NCI-H460 (cell line): ENCODE results near the gene LRRFIP1. TPM values are rescaled to one million over a fixed set of nuclear protein-coding genes. Genes with fewer than 3 reads are reported as not detected.

Experiments
- DNase-seq: peaks from one replicate; pipeline ENCODE4 v3.0.0-alpha.2; 2016; ENCODE audit warnings: low read depth; ENCODE audit errors: extremely low read depth
- total RNA-seq: library from RNA; depleted of rRNA; stranded (reverse); fragments of >200 nt; shearing (Covaris generic); gene quantifications from 2 replicates; pipeline ENCODE4 v1.2.3, GENCODE V29; 2014

The LRRFIP1 gene
- total RNA-seq, 1 experiment from 2014 or later: 57.7 TPM

GRCh38 chr2:237701033-237701858 lies 73.9 kb downstream of the LRRFIP1 start:
- no peak for DNase-seq

GRCh38 chr2:237701859-237702390 lies 74.5 kb downstream of the LRRFIP1 start:
- DNase-seq: no peak

GRCh38 chr2:237702441-237703391 lies 75.3 kb downstream of the LRRFIP1 start:
- DNase-seq: no peak

GRCh38 chr2:237704501-237705434 lies 77.4 kb downstream of the LRRFIP1 start:
- DNase-seq: no peak

DNA sequence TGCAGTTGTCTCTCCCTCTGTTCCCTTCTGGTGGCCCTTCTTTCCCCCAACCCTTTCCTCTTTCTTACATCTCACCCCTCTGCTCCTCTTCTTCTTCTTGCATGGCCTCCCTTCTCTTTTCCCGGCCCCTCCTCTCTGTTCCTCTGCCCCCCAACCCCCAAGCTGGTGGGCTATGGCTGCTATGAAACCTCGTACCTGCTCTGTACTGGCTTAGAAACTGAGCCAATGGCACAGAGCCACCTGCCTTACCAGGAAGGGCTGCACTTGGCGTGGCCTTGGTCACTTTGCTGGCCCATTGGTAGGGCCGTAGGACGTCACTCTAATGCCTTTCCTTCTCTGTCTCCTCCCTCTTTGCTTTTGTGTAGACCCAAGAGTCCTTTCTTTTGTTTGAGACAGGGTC lies 78.9 kb downstream of the LRRFIP1 start:
- no peak for DNase-seq

GRCh38 chr2:237708065-237708398 lies 80.6 kb downstream of the LRRFIP1 start:
- no peak for DNase-seq

GRCh38 chr2:237708491-237708890 lies 81.1 kb downstream of the LRRFIP1 start:
- DNase-seq: no peak

DNA sequence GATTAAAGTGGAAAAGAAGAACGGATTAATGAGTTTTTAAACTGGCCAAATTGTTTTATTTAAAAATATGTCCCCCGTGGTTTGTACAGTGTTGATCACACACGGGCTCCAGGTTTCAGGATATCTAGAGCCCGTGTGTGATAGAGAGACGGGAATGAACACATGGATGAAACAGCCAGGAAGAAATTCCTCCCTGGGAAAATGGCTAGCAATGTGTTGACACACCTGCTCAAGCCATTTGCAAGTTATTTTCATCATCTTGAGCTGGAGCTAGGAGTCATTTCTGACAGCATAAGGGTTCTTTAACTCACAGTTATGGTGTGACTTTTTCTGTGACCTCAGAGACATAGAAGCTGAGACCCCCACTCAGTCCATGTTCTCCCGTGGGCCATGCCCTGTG lies 81.6 kb downstream of the LRRFIP1 start:
- DNase-seq: no peak

- no peak for DNase-seq
These were observed 84.2 kb downstream of the LRRFIP1 start for GRCh38 chr2:237711458-237712150.

DNA sequence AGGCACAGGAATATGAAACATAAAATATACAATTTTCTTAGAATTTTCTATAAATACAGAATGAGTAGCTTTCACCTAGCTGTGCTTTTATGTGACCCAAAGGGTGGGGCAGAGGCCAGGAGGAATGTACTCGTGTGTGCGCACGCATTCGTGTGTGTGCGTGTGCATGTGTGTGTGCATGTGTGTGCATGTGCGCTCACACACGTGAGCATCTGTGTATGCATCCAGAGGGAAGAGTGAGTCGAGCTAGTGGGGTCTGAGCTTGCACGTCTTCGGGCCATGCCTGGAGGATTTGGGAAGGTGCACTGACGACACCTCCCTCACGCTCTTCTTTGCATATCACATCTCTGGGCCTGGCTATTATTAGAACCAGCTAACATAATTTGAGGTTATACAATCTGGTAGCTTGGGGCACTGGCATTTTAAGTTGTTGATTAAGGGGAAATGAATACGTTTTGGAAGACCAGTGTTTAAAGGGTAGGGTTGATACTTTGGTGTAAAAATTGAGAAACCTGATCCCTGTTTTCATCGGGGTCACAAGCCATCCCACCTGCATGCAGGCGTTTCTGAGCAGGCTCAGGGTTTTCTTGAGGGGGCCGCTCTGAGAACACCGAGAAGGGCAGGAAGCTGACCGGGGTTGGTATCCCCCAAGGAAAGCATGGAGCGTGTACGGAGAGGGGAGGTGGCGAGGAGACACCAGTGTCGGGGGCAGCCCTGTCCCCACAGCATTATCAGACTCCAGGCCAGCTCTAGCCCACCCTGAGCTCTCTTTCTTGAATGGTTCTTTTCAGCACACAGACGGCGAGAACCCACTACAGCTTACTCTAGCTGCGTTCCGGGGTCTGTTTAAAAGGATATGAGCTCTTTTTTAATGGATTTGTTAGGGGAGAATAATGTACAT lies 85.3 kb downstream of the LRRFIP1 start:
- no peak for DNase-seq

- no peak for DNase-seq
These were observed 87.5 kb downstream of the LRRFIP1 start for GRCh38 chr2:237714690-237715458.

GRCh38 chr2:237715459-237715947 lies 88.1 kb downstream of the LRRFIP1 start:
- DNase-seq: no peak

GRCh38 chr2:237716011-237716410 lies 88.6 kb downstream of the LRRFIP1 start:
- no peak for DNase-seq

- DNase-seq: no peak
These were observed 90.2 kb downstream of the LRRFIP1 start for GRCh38 chr2:237717366-237718276.

DNA sequence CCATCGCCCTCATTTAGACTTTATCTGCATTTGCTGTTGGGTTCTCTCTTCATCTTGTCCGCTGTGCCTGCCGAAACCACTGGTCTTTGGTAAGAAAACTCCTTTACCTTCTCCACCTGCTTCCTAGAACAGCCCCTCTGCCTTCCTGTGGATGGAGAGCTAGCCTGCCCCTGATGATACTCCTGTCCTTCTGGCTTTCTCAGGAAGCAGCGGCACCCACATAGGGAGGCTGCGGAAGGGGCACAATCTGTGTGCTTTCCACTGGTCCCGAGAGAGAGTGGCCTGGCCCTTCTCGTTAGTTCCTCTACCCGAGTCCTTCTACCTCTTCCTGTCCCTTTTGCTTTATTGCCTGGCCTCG lies 90.9 kb downstream of the LRRFIP1 start:
- DNase-seq: no peak

- DNase-seq: no peak
These were observed 93.1 kb downstream of the LRRFIP1 start for GRCh38 chr2:237720444-237720843.

DNA sequence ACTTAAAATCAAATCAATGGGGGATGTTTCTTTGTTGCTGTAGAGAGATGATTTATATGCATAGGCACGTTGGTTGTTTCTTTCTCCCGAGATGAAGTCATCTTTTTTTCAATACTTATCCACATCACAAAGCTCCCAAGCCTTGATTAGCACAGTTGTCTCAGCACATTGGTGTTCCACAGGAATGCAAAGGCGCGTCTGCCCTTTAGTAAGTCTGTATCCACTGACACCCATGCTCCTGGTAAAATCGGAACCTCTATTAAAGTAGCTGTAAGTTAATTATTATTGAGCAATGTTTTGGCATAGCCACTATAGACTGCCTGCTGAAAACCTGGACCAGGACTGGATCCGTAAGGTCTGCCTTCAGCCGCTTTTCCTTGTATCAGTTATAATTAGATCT lies 93.6 kb downstream of the LRRFIP1 start:
- DNase-seq: no peak
